H54 (cell line): ENCODE results near the gene STK11IP.
"Not testable (repeated sequence)": the region's sequence is repeated elsewhere in the genome, so short reads cannot be mapped to it uniquely, and the experiment has no call there.

Source experiments
- DNase-seq: peaks from one replicate; pipeline ENCODE4 v3.0.0; 2011; ENCODE audit warnings: low spot score, mixed read lengths; ENCODE audit not compliant: insufficient read length
- FAIRE-seq: peaks from 3 replicates; lab custom pipeline; 2011; peaks lifted over from hg19 to GRCh38; lab: Jason Lieb, UNC
- POLR2A ChIP-seq: IDR thresholded peaks from 2 replicates; pipeline ENCODE4 v1.6.1; 2011; ENCODE audit warnings: low read depth, mild to moderate bottlenecking, low read length

STK11IP gene

DNA sequence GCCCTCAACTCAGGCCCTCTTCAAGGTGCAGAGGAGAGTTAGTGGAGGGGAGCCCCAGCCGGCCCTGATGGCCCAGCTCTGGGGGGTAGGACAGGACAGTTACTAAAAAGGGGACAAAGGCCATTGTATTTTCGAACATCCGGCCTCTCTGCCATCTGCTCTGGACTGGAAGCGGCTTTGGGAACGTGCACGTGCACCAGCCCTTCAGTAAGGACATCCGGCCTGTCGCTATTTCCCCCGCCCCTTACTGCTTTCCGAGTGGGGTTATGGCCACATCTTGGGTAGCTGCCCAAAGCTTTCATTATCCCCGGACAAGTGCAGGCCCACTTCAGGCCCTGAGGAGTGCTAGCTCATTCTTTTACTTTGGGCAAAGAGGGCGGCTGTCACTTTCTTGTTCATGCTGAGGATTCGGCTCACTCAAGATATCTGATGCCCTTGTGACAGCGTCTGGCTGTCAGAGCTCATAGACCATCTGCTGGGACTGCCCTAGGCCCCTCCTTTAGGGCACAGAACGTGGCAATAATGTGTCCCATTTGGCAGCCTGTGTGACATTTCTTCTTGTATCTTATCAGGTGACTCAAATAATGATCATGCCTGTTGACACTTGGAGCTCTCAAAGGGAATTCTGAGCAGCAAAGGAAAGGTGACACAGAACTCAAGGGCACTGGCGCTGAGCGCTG is 47.3 kb downstream of the STK11IP start:
- TF ChIP-seq POLR2A: no peak
- FAIRE-seq (no peak), DNase-seq (no peak)

- DNase-seq (peak; percentile 83), FAIRE-seq (peak; percentile 60)
- no peak for TF ChIP-seq POLR2A
These were observed 48.2 kb downstream of the STK11IP start for GRCh38 chr2:219645631-219646527.

DNA sequence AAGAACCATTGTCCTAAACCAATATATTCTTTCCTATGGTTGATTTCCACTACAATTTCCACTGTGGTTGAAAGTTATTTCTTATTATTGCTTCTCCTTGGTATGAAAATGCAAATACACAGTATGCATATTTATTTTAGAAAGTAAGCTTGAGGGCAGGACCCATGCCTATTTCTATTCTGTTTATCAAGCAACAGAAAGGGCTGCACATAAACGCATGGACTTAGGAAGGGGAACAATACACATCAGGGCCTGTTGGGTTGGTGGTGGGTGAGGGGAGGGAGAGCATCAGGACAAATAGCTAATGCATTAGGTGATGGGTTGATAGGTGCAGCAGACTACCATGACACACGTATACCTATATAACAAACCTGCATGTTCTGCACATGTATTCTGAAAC is 50.5 kb downstream of the STK11IP start:
- DNase-seq (no peak), FAIRE-seq (no peak)
- no peak for TF ChIP-seq POLR2A

- TF ChIP-seq POLR2A: no peak
- DNase-seq: no peak
- FAIRE-seq: no peak
These were observed 51.3 kb downstream of the STK11IP start for GRCh38 chr2:219648963-219649362.

GRCh38 chr2:219650426-219651248 is 53.0 kb downstream of the STK11IP start:
- DNase-seq (no peak), FAIRE-seq (no peak)
- no peak for TF ChIP-seq POLR2A

- DNase-seq: not testable (repeated sequence)
These were observed 54.0 kb downstream of the STK11IP start for GRCh38 chr2:219651656-219652055.

GRCh38 chr2:219656526-219656925 is 58.9 kb downstream of the STK11IP start:
- DNase-seq (no peak), FAIRE-seq (no peak)
- TF ChIP-seq POLR2A: no peak

More at GRCh38 chr2:219651656-219652055, 54.0 kb downstream of the STK11IP start:
- not testable (repeated sequence) for FAIRE-seq

GRCh38 chr2:219658196-219658846 is 60.7 kb downstream of the STK11IP start:
- DNase-seq (no peak), FAIRE-seq (no peak)
- TF ChIP-seq POLR2A: no peak

GRCh38 chr2:219658874-219659273 is 61.2 kb downstream of the STK11IP start:
- no peak for TF ChIP-seq POLR2A
- no peak for DNase-seq
- FAIRE-seq: no peak

GRCh38 chr2:219661197-219661954 is 63.7 kb downstream of the STK11IP start:
- no peak for FAIRE-seq
- no peak for DNase-seq
- no peak for TF ChIP-seq POLR2A

DNA sequence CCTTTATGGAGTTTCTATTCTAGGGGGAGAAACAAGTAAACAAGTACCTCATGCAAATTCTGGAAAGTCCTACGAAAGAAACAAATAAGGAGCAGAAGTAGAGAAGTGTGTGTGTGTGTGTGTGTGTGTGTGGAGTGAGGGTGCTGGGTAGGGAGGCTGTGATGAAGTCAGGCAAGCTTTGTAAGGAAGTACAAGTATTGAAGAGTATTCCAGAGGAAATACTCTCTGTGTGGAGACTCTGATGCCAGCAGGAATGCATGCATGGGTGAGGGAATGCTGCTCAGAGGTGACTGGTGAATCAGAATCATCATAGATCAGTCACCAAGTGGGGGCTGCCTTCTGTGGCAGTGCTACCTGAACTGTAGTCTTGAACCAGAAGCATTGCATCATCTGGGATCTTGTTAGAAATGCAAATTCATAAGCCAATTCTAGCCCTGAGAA is 64.3 kb downstream of the STK11IP start:
- DNase-seq: no peak
- no peak for TF ChIP-seq POLR2A
- no peak for FAIRE-seq

DNA sequence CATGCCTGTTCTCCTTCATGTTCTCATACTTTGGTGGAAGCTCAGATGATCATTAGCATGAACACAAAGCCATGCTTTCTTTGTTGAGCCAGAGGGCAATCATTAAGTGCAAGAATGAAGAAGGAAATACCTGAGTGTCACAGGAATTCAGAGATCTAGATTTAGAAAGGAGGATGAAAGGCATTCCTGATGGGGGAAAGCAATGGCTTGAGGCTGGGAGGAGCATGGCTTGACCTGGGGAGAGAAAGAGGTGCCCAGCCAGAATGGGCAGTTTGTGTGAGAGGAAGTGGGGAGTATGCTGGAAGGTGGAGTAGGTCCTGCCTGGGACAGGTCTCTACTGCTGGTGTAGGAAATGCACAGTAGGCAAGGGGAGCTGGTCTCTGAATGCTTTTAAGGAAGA is 64.9 kb downstream of the STK11IP start:
- DNase-seq (no peak), FAIRE-seq (no peak)
- TF ChIP-seq POLR2A: no peak
